GM12878 (cell line): ENCODE data around the gene UBALD2. TPM values are rescaled to one million over a fixed set of nuclear protein-coding genes. Genes with fewer than 3 reads are reported as not detected.

Source experiments
- BACH1 ChIP-seq: fragments of 450-650 bp; IDR thresholded peaks from 2 replicates; pipeline ENCODE4 v1.6.1; 2017; ENCODE audit warnings: mild to moderate bottlenecking, borderline replicate concordance
- CBFB ChIP-seq: IDR thresholded peaks from 2 replicates; pipeline ENCODE4 v1.6.1; 2016; ENCODE audit warnings: antibody characterized with exemption, low read depth
- DPF2 ChIP-seq: fragments of 450-650 bp; IDR thresholded peaks from 2 replicates; pipeline ENCODE4 v1.6.1; 2017; ENCODE audit warnings: mild to moderate bottlenecking
- IRF4 ChIP-seq: IDR thresholded peaks from 2 replicates; pipeline ENCODE4 v1.6.1; 2011; ENCODE audit warnings: low read depth, low read length
- MEF2A ChIP-seq: IDR thresholded peaks from 2 replicates; pipeline ENCODE4 v1.6.1; 2011; ENCODE audit warnings: low read depth, mild to moderate bottlenecking, low read length, moderate library complexity; ENCODE audit not compliant: insufficient read depth
- MXI1 ChIP-seq: fragments of 150-350 bp; IDR thresholded peaks from 2 replicates; pipeline ENCODE4 v1.6.1; 2011; ENCODE audit warnings: low read depth, mild to moderate bottlenecking, inconsistent platforms, low read length, improper control_type of control experiment
- PRDM15 ChIP-seq: fragments of 450-650 bp; formaldehyde crosslinking; IDR thresholded peaks from 2 replicates; pipeline ENCODE4 v1.4.0; 2020; ENCODE audit warnings: mild to moderate bottlenecking, moderate library complexity
- RUNX3 ChIP-seq: IDR thresholded peaks from 2 replicates; pipeline ENCODE4 v1.6.1; 2012; ENCODE audit warnings: low read length, inconsistent platforms
- SP1 ChIP-seq: IDR thresholded peaks from one replicate; pipeline ENCODE4 v1.6.1; 2011; ENCODE audit warnings: low read depth, low read length
- STAT3 ChIP-seq: IDR thresholded peaks from 2 replicates; pipeline ENCODE4 v1.6.1; 2011; ENCODE audit warnings: low read depth, low read length, improper control_type of control experiment
- TCF7 ChIP-seq: IDR thresholded peaks from 2 replicates; pipeline ENCODE4 v1.6.1; 2014; ENCODE audit warnings: antibody characterized with exemption, borderline replicate concordance
- YY1 ChIP-seq: IDR thresholded peaks from 2 replicates; pipeline ENCODE4 v1.6.1; 2011; ENCODE audit warnings: low read depth, mild to moderate bottlenecking, low read length
- polyA plus RNA-seq, 11 experiments: library from polyadenylated mRNA; depleted of rRNA in 4 of 11; unstranded in 6 of 11; stranded (reverse) in 5 of 11; fragments of >200 nt; fragmentation: Nextera tagmentation in 4 of 11; fragmentation: Illumina TruSeq in 1 of 11; extraction: Ambion mirVana in 4 of 11; extraction: Trizol in 1 of 11; gene quantifications; 1 replicate in 1 of 11; 2 replicates in 10 of 11; pipeline versions ENCODE4 v1.2.1 to v1.2.3, GENCODE V29; 2011 to 2016; ENCODE audit warnings: inconsistent platforms in 2 of 11, missing spikeins in 2 of 11, low read depth in 1 of 11
- total RNA-seq, 4 experiments: library from RNA; depleted of rRNA in 3 of 4; stranded (reverse); fragments of >200 nt in 3 of 4; fragmentation: Illumina TruSeq in 1 of 4; extraction: Trizol in 1 of 4; gene quantifications; 2 replicates each; pipeline versions ENCODE4 v1.2.1 to v1.2.3, GENCODE V29; 2013 to 2021
- TF ChIP-seq, protein P1 (sequence below): fragments of 450-650 bp; IDR thresholded peaks from 2 replicates; pipeline ENCODE4 v1.6.1; 2016; ENCODE audit warnings: mild to moderate bottlenecking

Gene UBALD2
- total and polyA plus RNA-seq, 10 of the 15 experiments (the other 5 are each of a cell fraction or from before 2014, with no cell fraction given): 2.8 to 165 (median 20.6) TPM

DNA sequence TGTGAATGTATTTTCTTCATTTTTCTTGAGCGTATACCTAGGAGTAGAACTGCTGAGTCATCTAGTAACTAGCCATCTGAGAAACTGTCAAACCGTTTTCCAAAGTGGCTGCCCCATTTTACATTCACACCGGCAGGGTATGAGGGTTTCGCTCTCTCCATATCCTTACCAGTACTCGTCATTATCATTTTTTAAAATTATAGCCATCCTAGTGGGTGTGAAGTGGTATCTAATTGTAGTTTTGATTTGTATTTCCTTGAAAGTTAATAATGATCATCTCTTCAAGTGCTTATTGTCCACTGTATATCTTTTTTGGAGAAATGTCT, 30.8 kb upstream of the UBALD2 start (continued):
- no peak for TF ChIP-seq PRDM15
- TF ChIP-seq CBFB: no peak
- TF ChIP-seq TCF7: no peak
- TF ChIP-seq DPF2: peak; percentile 86
- TF ChIP-seq SP1: no peak
- peak; percentile 99 for TF ChIP-seq BACH1
- peak; percentile 69 for TF ChIP-seq YY1
- TF ChIP-seq, protein P1, sequence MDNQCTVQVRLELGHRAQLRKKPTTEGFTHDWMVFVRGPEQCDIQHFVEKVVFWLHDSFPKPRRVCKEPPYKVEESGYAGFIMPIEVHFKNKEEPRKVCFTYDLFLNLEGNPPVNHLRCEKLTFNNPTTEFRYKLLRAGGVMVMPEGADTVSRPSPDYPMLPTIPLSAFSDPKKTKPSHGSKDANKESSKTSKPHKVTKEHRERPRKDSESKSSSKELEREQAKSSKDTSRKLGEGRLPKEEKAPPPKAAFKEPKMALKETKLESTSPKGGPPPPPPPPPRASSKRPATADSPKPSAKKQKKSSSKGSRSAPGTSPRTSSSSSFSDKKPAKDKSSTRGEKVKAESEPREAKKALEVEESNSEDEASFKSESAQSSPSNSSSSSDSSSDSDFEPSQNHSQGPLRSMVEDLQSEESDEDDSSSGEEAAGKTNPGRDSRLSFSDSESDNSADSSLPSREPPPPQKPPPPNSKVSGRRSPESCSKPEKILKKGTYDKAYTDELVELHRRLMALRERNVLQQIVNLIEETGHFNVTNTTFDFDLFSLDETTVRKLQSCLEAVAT: no peak
- 0 out of 2 replicates have a peak, but pooled peaks have one; percentile 13 for TF ChIP-seq MEF2A
- TF ChIP-seq IRF4: 0 out of 2 replicates have a peak, but pooled peaks have one; percentile 61
- TF ChIP-seq RUNX3: no peak; the same call in 1 of the 2 replicates
- TF ChIP-seq STAT3: no peak
- no peak for TF ChIP-seq MXI1
